Measurements from ENCODE around the gene MAGED1. TPM values are rescaled to one million over a fixed set of nuclear protein-coding genes. Genes with fewer than 3 reads are reported as not detected.

Gene MAGED1
- total and polyA plus RNA-seq, 2 donors (not counting 1 experiment from before 2014, with no cell fraction given): 28.3 to 29.1 TPM

- no peaks in the 10 kb centered on the region for H3K27me3 ChIP-seq (replicated peaks in 1 of 4; ENCODE audit: control extremely low read depth in 1 of 4, control insufficient read depth in 3 of 4, insufficient read depth in 4 of 4, low read length in 3 of 4)
Measured at GRCh38 chrX:51905711-51906110, 12.3 kb downstream of the MAGED1 start.

GRCh38 chrX:51917604-51918003, 24.2 kb downstream of the MAGED1 start:
- ATAC-seq (ENCODE audit: low read depth): no peak
- TF ChIP-seq EZH2 (IDR thresholded peaks at IDR 0.05; ENCODE audit: borderline replicate concordance, insufficient read depth, low read depth, low read length, poor library complexity, severe bottlenecking): no peak
- TF ChIP-seq, protein P1, sequence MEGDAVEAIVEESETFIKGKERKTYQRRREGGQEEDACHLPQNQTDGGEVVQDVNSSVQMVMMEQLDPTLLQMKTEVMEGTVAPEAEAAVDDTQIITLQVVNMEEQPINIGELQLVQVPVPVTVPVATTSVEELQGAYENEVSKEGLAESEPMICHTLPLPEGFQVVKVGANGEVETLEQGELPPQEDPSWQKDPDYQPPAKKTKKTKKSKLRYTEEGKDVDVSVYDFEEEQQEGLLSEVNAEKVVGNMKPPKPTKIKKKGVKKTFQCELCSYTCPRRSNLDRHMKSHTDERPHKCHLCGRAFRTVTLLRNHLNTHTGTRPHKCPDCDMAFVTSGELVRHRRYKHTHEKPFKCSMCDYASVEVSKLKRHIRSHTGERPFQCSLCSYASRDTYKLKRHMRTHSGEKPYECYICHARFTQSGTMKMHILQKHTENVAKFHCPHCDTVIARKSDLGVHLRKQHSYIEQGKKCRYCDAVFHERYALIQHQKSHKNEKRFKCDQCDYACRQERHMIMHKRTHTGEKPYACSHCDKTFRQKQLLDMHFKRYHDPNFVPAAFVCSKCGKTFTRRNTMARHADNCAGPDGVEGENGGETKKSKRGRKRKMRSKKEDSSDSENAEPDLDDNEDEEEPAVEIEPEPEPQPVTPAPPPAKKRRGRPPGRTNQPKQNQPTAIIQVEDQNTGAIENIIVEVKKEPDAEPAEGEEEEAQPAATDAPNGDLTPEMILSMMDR (IDR thresholded peaks at IDR 0.05): no peak
- no peaks in the 10 kb centered on the region for H3K79me2 ChIP-seq (ENCODE audit: control insufficient read depth, insufficient read depth, low read length)
- peaks cover 6% of the 10 kb centered on the region for H3K27me3 Mint-ChIP-seq
- peaks cover 6% of the 10 kb centered on the region for H3K4me1 Mint-ChIP-seq
- H3K27me3 ChIP-seq (replicated peaks in 1 of 4; ENCODE audit: control extremely low read depth in 1 of 4, control insufficient read depth in 3 of 4, insufficient read depth in 4 of 4, low read length in 3 of 4): no peaks in the 10 kb centered on the region
- POLR2A ChIA-PET: no interaction called here
- no peak overlapping the region for H3K27ac Mint-ChIP-seq
- H3K4me3 ChIP-seq (ENCODE audit: control extremely low read depth in 1 of 5, extremely low read depth in 1 of 5, insufficient read depth in 1 of 5, low read depth in 2 of 5, low read length in 4 of 5): no peak overlapping the region
- intact Hi-C loops (cut with micrococcal nuclease): no loop called here
- H3K9ac ChIP-seq (ENCODE audit: low read length): no peak overlapping the region
- no peak overlapping the region for H3K4me3 Mint-ChIP-seq
- no peak overlapping the region for H3K4me2 ChIP-seq (replicated peaks; ENCODE audit: low read depth, low read length, poor library complexity, severe bottlenecking)
- H3K36me3 ChIP-seq (replicated peaks in 1 of 2; ENCODE audit: control extremely low read depth in 1 of 2, control insufficient read depth in 1 of 2, extremely low read depth in 1 of 2, insufficient read depth in 2 of 2, low read length in 1 of 2): no peaks in the 10 kb centered on the region
- CTCF ChIA-PET: no interaction called here
- no peaks in the 10 kb centered on the region for H3K4me1 ChIP-seq (ENCODE audit: control insufficient read depth in 2 of 2, insufficient read depth in 2 of 2, low read length in 2 of 2)
- no peaks in the 10 kb centered on the region for H3K9me3 Mint-ChIP-seq (ENCODE audit: insufficient read depth)
- no CpG with 5 or more reads among the region's 2 CpGs for WGBS (ENCODE audit: insufficient coverage)
- no peak overlapping the region for H3K27ac ChIP-seq (ENCODE audit: low read length in 2 of 2)
- H4K20me1 ChIP-seq (ENCODE audit: control insufficient read depth, insufficient read depth, low read length, poor library complexity, severe bottlenecking): no peaks in the 10 kb centered on the region
- no peak overlapping the region for H2AFZ ChIP-seq (ENCODE audit: insufficient read depth, low read depth, low read length, poor library complexity, severe bottlenecking)
- DNase-seq: no peak
- H3K9me3 ChIP-seq (ENCODE audit: control extremely low read depth in 1 of 3, control insufficient read depth in 2 of 3, insufficient read depth in 1 of 3, low read length in 2 of 3): no peaks in the 10 kb centered on the region

More at GRCh38 chrX:51905711-51906110, 12.3 kb downstream of the MAGED1 start:
- no peak overlapping the region for H3K27ac ChIP-seq (ENCODE audit: low read length in 2 of 2)
- Mint-ChIP-seq H3K4me1 (no peaks in the 10 kb centered on the region), H3K9me3 (ENCODE audit: insufficient read depth) (no peaks in the 10 kb centered on the region), H3K4me3 (no peak overlapping the region), H3K27me3 (no peaks in the 10 kb centered on the region), H3K27ac (no peak overlapping the region)
- TF ChIP-seq EZH2 (IDR thresholded peaks at IDR 0.05; ENCODE audit: borderline replicate concordance, insufficient read depth, low read depth, low read length, poor library complexity, severe bottlenecking): no peak
- TF ChIP-seq, protein P1 (IDR thresholded peaks at IDR 0.05): no peak
- ChIA-PET POLR2A (no interaction called here), CTCF (no interaction called here)
- H3K9me3 ChIP-seq (ENCODE audit: control extremely low read depth in 1 of 3, control insufficient read depth in 2 of 3, insufficient read depth in 1 of 3, low read length in 2 of 3): no peaks in the 10 kb centered on the region
- DNase-seq: no peak
- no peaks in the 10 kb centered on the region for H4K20me1 ChIP-seq (ENCODE audit: control insufficient read depth, insufficient read depth, low read length, poor library complexity, severe bottlenecking)
- no peak overlapping the region for H3K4me2 ChIP-seq (replicated peaks; ENCODE audit: low read depth, low read length, poor library complexity, severe bottlenecking)
- H3K4me3 ChIP-seq (ENCODE audit: control extremely low read depth in 1 of 5, extremely low read depth in 1 of 5, insufficient read depth in 1 of 5, low read depth in 2 of 5, low read length in 4 of 5): no peak overlapping the region
- no peak overlapping the region for H3K9ac ChIP-seq (ENCODE audit: low read length)
- intact Hi-C loops (cut with micrococcal nuclease): no loop called here
- H3K4me1 ChIP-seq (ENCODE audit: control insufficient read depth in 2 of 2, insufficient read depth in 2 of 2, low read length in 2 of 2): no peaks in the 10 kb centered on the region
- no CpG with 5 or more reads among the region's 3 CpGs for WGBS (ENCODE audit: insufficient coverage)
- no peak overlapping the region for H2AFZ ChIP-seq (ENCODE audit: insufficient read depth, low read depth, low read length, poor library complexity, severe bottlenecking)
- peaks cover 0 to 8% of the 10 kb centered on the region in 2 experiments for H3K36me3 ChIP-seq (replicated peaks in 1 of 2; ENCODE audit: control extremely low read depth in 1 of 2, control insufficient read depth in 1 of 2, extremely low read depth in 1 of 2, insufficient read depth in 2 of 2, low read length in 1 of 2)
- no peaks in the 10 kb centered on the region for H3K79me2 ChIP-seq (ENCODE audit: control insufficient read depth, insufficient read depth, low read length)
- ATAC-seq (ENCODE audit: low read depth): no peak

Data from B cell (primary cell).